SH-SY5Y (cell line): ENCODE results near the gene SVEP1.

Source experiments
- GATA2 ChIP-seq: IDR thresholded peaks from 2 replicates; pipeline ENCODE4 v1.6.1; 2011; ENCODE audit warnings: mild to moderate bottlenecking, low read depth, low read length
- GATA3 ChIP-seq: IDR thresholded peaks from 2 replicates; pipeline ENCODE4 v1.6.1; 2011; ENCODE audit warnings: low read depth, mild to moderate bottlenecking, low read length, moderate library complexity

The SVEP1 gene

GRCh38 chr9:110517483-110517882 lies 62.1 kb downstream of the SVEP1 start:
- no peak for TF ChIP-seq GATA3
- TF ChIP-seq GATA2: no peak

DNA sequence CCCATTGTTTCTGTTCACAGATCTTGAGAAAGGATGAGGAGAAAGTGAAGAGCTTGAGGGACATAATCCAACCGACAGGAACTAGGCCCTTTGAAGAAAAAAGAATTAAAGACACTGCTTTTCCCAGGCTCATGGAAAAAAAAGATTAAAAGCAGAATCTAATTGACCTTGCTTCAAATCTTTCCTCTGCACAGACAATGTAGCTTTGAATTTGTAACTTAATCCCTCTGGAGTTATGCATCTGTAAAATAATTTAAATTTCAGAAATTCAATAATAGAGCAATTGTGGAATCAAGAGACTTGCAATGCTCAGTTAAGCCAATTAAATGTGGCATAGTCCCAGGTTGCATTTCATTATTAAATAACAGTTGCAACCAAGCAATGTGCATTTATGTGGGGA lies 64.6 kb downstream of the SVEP1 start:
- TF ChIP-seq GATA2 (no peak), GATA3 (no peak)

- TF ChIP-seq GATA2 (no peak), GATA3 (no peak)
These were observed 66.7 kb downstream of the SVEP1 start for GRCh38 chr9:110512817-110513216.

DNA sequence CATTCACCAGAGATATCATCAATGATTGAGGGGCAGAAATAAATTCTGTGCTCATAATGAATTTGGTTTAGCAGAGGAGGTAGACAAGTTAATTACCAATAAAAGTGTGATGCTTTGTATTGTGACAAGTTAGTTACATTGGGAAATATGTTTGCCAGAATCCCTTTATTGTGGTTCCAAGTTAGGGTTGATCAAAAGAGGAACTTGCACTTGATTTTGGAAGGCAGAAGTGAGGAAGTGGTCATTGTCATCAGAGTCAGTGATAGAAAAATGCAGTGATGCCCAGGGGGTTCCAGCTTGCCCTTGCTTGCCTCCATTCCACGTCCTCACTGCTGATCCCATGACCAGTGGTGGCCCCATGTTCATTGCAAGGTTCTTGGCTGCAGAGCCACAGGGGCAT lies 69.7 kb downstream of the SVEP1 start:
- no peak for TF ChIP-seq GATA2
- TF ChIP-seq GATA3: no peak

- TF ChIP-seq GATA2 (no peak), GATA3 (no peak)
These were observed 76.7 kb downstream of the SVEP1 start for GRCh38 chr9:110502842-110503241.

DNA sequence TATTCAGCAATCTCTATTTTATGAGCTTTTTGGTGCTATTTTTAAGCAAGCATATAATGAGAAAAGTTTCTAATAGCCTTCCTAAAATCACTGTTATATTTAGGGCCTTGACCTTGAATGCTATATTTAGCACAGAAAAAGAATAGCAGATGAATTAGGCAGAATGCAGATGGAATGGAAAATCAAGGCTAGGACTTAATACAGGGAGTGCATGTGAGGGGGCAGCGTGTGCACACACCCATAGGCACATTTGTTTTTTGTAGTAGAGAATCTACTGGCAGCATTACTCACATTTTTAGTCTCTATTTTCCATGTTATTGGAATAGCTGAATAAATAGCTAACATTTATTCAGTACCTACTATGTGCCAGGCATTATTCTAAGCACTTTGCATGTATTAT lies 79.9 kb downstream of the SVEP1 start:
- TF ChIP-seq GATA2 (no peak), GATA3 (no peak)

- no peak for TF ChIP-seq GATA3
- no peak for TF ChIP-seq GATA2
These were observed 92.3 kb downstream of the SVEP1 start for GRCh38 chr9:110487196-110487595.

DNA sequence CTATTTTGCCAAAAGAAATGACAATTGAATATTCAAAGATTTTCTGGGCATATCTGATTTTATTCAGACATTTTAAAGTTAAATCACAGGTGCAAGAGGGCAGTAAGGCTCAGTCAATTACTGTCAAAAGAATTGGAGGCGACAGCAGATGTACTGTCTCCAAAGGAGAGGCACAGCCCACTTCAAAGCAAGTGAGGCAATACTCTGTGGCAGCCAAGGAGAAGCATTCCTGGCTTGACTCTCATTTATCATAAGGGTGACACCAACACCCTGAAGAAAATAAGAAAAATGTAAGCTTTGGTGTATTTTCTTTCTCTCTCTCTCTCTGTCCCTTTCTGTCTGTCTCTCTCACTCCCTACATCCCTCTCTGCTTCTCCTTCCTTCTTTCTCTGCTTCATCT lies 93.3 kb downstream of the SVEP1 start:
- TF ChIP-seq GATA3 (no peak), GATA2 (no peak)

DNA sequence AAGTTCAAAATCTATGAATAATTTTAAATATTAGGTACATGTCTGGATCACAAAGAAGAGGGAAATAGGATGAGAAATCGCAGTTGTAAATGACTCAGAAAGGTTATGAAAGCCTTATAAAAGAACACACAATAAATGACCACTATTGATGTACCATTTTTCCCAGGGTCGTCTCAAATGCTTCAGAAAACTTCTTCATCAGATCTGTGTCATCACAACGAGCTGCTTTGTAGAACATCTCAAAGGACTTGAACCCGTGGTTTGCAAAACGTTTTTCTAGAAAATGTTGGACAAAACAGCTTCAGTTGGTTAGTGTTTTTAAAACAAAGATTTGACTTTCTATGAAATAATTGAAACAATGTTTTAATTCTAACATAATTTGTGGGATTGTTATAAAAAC lies 100.1 kb downstream of the SVEP1 start:
- no peak for TF ChIP-seq GATA3
- TF ChIP-seq GATA2: no peak

DNA sequence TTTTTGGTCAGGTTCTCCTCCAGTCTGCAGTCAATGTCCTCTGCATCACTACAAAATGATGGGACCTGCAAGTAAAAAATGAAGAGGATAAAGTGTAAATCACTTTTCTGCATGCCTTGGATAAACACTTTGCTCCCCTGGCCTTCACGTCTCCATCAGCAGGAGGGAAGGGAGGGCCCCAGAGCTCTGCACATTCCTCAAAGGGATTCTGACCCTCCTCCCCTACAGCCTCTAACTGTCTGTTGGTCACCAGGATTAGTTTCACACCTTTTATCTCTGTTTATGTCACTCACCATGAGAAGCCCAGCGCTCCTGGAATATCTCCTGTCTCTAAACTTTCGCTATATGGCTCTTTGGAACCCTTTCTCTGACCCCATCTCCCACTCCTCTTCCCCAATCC lies 103.3 kb downstream of the SVEP1 start:
- no peak for TF ChIP-seq GATA2
- no peak for TF ChIP-seq GATA3

DNA sequence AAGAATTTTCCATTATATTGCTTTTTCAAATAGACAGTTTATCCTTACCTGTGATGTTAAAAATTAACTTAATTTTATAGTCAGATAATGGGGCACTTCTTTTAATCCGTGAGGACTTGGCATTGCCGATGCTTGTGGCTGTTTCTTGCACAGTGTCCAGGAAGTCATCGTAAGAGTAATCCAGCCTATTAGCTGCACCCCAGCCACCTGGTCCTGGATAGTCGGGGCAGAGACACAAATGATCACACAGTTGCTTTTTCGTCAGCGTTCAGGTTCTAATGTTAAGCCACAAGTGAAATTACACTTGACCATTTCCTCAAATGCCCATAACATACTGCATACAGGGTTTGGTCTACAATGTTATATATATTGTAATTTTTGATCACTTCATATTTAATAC lies 107.4 kb downstream of the SVEP1 start:
- TF ChIP-seq GATA3 (no peak), GATA2 (no peak)

- TF ChIP-seq GATA2 (no peak), GATA3 (no peak)
These were observed 110.6 kb downstream of the SVEP1 start for GRCh38 chr9:110468950-110469349.

- no peak for TF ChIP-seq GATA3
- no peak for TF ChIP-seq GATA2
These were observed 114.4 kb downstream of the SVEP1 start for GRCh38 chr9:110465190-110465589.

DNA sequence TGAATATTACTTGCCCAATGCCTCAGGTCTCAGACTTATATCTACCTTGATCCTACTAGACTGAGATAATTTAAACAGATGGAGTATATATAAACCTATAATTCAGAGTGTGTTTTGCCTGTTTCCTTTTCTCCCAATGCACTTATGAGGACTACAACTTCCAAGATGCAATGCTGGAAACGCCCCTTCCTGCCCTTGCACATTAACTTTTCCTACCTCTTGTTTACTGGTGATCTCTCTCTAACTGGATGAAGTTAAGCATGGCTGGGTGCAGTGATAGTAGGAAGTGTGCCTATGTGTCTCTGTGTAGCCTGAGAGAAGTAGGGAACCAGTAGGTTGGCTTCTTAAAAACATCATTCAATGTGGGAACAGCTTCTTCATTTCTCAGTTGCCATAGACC lies 115.2 kb downstream of the SVEP1 start:
- TF ChIP-seq GATA2 (no peak), GATA3 (no peak)

- TF ChIP-seq GATA2 (no peak), GATA3 (no peak)
These were observed 116.0 kb downstream of the SVEP1 start for GRCh38 chr9:110463499-110463898.

DNA sequence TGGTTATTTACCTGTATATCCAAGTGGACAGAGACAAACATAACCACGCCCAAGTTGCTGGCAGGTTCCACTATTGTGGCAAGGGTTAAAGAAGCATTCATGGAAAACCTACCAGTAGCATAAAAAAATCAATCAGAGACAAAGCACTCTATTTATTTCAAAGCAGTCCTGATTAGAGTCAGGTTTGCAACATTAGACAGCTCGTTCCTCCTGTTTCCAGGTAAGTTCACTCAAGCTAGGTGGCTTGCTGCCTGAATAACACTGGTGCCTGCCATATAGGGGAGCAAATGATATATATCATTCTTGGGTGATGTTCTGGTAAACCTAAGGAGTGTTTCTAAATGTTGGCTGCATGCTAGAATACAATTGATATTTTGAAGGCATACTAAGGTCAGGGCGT lies 122.3 kb downstream of the SVEP1 start:
- TF ChIP-seq GATA2: no peak
- no peak for TF ChIP-seq GATA3

DNA sequence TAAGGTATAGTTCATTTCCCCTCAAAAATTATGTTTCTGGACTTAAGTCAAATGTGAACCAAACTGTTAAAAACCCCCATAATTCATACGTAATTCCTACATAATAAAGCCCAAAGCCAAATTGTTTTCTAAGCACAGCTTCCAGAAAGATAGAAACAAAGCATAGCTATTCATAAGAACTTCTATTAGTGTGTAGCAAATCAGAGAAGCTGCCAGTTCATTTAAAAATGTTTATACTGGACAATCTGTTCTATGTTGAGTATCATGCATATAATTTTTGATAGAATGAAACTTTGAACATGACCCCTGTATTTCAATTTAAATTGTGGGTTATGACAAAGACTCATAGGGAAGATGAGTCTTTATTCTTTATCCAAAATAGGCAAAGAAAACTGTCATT lies 122.9 kb downstream of the SVEP1 start:
- no peak for TF ChIP-seq GATA3
- TF ChIP-seq GATA2: no peak

DNA sequence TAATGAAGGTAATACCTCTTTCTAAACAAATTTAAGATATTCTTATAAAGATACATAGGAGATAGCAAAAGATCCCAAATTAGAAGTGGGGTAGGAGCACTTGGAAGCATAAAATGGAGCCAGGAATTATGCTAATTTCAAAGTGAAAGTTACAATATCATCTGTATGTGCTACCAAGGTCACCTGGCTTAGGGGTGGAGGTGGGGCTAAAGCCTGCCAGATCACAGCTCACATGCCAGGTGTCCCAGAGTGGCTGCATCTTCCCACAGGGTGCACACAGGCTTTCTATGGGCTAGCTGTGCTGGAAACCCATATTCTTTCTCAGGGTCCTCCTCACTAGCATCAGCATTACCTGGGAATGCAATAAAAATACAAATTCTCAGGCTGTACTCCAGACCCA lies 123.7 kb downstream of the SVEP1 start:
- no peak for TF ChIP-seq GATA2
- no peak for TF ChIP-seq GATA3
